ENCODE data around the gene CORO1C.
A peak's percentile ranks its signal among the peaks of the same experiment; 100 is the strongest.
"Not testable (repeated sequence)": the region's sequence is repeated elsewhere in the genome, so short reads cannot be mapped to it uniquely, and the experiment has no call there.

CORO1C gene

DNA sequence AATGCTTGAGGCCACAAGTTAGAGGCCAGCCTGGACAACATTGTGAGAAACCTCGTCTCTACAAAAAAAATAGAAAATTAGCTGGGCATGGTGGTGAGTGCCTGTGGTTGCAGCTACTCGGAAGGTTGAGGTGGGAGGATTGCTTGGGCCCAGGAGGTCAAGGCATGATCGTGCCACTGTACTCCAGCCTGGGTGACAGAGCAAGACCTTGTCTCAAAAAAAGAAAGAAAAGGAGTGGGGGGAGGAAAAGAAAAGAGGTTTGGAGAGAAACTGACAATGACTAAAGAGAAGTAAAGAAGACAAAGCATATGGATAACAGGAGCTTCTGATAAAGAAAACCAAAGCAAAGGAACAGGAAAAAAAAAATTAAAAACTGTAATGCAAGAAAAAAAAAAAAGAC, 60.2 kb downstream of the CORO1C start:
- DNase-seq: no peak

DNA sequence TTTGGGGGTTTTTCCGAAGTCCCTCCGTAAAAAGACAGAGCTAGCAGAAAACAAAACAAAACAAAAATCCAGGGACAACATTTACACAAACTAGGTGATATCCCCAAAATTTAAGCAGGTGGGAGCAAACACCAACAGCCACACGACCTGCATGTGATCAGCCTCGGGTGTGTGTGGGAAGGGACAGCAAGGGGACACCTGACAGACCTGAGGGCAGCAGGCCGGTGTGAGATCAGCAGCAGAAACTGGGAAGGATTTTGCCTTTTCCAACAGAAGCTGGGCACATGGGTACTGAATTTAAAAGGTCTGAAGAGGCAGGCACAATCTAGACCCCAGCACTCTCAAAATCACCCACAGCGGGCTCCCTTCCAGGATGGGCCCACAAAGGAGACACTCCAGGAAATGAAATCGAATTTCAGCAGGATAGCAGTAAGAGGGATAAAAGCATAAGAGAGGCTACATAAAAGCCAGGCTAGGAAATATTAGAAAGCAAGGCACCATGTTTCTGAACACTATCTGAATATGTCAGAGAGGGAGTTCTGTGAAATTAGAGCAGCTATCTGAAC, 61.2 kb downstream of the CORO1C start:
- DNase-seq: no peak

DNA sequence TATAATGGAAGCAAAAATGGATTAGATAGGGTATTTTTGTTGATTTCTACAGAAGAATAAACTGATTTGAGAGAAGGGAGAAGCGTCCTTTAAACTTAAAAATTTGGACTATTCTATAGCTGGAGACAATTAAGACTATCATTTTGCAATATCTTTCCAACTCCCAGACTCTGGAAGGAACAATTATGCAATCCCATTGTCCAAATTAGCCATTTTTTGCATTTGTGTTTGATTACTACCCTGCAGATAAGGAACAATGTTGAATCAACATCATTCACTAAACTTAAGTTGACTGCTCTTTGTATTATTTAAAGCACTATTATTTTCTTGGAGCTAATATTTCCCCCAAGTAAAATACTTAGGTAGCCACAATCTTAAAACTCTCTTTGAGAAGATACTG, 62.8 kb downstream of the CORO1C start:
- no peak for DNase-seq

DNA sequence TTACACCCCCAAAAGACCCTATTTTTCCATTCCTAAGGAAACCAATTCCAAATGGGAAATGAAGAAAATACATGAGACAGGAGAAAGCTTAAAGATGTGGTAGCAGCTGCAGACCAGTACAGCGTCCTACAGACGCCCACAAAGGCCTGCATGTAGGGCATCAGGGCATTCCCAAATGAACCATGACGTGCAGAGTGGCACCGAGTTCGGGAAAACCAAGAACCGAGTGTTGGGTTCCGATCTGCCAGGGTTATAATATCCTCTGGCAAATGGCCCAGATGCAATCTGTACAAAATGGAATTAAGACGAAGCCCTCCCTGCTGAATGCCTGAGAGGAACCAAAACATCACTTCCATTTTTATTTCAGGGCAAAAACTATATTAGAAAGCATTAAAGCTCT, 63.3 kb downstream of the CORO1C start:
- DNase-seq: no peak

DNA sequence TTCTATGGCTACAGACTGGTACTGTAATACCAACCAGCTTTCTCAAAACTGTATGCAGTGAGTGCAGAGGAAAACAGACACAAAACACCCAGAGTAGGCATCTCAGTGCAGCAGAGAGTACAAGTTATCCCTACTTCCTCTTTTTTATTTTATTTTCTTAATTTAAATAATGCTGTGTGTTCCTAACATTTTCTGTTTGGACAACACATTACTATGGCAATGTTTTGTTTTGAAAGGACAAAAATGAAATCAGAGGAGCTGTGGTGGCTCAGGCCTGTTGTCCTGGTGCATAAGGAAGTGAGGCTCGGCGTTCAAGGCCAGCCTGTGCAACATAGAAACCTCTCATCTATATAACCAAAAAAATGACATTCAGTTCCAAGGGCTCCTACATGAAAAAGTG, 64.0 kb downstream of the CORO1C start:
- no peak for DNase-seq

DNA sequence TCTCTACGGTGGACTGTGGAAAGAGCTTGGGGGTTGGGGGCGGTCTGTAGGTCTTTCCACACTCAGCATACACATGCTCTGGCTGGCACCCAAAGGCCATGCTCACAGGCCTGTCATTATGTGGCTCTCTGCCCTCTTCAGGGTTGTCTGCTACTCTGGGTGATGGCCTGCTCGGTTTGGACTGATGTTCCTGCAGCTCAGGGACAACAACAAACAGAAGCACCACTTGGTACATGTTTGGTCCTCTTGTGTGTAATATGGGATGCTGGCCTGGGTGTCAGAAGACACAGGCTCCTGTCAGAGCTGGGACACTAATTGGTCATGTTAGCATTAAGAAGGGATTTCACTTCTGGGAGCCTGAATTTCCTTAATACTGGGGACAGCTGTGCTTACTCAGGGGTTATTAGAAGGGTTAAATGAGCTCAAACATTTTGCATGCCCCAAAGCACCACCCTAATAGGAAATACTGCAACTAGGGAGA, 64.9 kb downstream of the CORO1C start:
- peak; percentile 36 for DNase-seq

DNA sequence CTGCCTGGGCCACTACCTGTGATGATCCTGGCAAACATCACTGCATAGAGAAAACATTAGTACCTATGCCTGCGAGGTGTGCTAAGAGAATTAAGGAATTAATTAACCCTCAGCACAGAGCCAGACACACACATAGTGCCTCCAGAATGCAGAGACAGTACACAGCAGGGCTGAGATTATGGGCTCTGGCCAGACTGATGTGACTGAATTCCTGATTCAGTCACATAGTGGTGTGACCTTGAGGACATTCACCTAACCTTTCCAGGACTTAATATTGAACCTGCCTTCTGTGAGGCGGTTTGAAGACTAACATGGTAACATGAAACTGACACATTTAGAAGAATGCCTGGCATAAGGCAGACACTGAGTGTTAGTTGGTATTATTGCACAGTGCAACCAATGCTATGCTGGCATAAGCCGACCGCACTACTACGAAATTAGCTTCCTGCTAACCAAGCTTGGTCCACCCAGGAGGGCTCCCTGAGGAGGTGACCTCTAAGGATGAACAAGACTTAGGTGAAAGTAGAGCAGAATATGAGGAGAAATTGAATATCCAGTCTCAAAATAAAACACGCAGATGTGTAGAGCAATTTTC, 65.6 kb downstream of the CORO1C start:
- DNase-seq: no peak

DNA sequence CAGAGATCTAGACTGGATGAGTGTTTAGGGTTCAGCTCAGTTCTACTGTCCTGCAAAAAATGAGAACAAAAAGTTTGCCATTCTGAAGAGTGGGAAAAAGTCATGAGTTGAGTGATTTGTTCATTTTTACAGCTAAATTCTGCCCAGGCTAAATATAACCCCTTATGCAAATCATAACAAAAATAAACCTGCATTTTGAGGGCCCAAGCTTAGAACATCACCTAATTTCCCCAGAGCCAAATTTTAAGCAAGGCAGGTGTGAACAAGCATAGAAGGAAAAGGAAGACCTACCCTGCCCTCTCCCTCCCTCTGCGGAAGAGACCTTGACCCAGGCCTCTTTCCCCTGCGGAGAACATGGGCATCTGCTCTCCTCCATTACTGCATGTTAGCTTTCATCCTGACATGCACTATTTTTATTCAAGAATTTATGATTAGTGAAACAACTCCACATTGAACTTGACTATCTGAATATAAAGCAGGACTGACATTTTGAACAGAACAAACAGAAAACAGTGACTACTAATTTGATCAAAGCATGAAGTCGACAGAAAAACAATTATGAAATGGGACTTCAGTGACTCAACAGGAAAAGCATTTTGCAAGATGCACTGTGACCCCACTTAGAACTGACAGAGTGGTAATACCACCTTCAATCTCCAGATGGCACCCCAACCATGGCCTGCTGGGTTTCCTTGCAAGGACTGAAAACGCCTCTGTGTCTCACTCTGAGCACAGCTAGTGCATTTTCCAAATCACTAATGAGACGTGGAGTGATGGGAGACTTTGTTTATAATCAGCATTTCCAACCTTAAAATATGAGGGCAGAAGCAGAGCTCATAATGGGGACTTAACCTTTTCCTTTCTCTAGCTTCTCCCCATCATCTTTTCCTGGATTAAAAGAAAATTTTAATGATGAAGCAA, 66.7 kb downstream of the CORO1C start:
- peak; percentile 83 for DNase-seq

DNA sequence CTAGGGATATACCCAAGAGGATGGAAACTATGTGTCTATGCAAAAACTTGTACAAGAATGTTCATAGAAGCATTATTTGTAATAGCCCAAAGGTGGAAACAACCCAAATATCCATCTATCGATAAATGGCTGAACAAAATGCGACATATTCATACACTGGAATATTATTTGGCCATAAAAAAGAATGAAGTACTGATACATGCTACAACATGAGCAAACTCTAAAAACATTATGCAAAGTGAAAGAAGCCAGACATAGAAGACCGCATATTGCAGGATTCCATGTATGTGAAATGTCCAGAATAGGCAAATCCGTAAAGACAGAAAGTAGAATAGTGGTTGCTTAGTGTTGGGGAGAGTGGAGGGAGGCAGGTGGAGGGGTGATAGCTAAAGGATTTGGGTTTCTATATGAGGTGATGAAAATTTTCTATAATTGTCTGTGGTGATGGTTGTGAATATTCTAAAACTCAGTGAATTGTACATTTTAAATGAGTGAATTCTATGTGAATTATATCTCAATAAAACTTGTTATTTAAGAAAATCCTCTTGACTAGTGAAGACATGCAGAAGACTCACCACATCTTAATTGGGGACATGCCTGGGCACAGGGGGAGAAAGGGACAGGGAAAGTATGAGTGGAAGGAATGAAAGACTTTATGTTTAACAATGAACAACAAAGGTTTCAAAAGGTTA, 67.8 kb downstream of the CORO1C start:
- no peak for DNase-seq

DNA sequence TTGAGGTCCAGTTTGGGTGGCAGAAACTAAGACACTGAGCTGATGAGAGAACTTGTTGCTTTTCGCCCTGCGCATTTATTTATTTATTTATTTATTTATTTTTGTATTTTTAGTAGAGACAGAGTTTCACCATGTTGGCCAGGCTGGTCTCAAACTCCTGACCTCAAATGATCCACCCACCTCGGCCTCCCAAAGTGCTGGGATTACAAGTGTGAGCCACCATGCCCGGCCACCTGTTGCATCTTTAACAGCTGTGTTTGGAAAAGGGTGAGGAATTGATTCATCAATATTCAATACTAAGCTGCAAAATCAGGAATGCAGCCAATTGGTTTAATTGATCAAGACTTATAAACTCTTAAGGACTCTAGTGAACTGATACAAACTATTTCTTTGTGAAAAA, 73.2 kb downstream of the CORO1C start:
- DNase-seq: not testable (repeated sequence)

DNA sequence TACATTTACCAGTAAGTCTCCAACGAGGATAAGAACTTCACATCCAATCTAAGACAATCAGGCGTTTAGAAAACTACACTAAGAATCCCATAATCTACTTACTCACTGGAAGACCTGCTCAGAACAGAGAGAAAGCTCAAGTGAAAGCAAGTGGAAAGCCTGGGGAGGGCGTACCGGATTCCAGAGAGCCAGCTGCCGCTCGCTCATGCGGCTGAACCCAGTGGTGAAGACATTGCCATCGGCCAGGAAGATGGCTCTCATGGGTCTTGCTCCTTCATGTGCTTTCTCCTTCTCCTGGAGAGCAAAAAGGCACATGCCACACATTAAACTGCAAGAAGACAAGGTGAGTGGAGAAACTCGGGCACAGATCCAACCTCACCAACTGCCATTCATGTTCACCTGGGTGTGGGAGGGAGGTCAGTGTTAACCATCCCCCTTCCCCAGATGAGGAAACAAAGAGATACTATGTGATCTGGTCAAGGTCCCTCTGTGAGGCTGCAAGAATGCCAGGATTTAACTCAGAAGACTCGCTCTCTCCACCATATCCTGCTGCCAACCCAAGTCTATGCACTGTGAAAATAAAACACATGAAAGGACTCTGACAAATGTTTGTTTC, 74.1 kb downstream of the CORO1C start:
- no peak for DNase-seq

DNA sequence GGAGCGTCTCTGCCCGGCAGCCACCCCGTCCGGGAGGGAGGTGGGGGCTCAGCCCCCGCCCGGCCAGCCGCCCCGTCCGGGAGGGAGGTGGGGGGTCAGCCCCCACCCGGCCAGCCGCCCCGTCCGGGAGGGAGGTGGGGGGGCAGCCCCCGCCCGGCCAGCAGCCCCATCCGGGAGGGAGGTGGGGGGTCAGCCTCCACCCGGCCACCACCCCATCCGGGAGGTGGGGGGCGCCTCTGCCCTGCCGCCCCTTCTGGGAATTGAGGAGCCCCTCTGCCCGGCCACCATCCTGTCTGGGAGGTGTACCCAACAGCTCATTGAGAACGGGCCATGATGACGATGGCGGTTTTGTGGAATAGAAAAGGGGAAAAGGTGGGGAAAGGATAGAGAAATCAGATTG, 75.1 kb downstream of the CORO1C start:
- DNase-seq: not testable (repeated sequence)

DNA sequence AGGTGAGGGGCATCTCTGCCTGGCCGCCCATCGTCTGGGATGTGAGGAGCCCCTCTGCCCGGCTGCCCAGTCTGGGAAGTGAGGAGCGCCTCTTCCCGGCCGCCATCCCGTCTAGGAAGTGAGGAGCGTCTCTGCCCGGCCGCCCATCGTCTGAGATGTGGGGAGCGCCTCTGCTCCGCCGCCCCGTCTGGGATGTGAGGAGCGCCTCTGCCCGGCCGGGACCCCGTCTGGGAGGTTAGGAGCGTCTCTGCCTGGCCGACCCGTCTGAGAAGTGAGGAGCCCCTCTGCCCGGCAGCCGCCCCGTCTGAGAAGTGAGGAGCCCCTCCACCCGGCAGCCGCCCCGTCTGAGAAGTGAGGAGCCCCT, 75.5 kb downstream of the CORO1C start:
- not testable (repeated sequence) for DNase-seq

DNA sequence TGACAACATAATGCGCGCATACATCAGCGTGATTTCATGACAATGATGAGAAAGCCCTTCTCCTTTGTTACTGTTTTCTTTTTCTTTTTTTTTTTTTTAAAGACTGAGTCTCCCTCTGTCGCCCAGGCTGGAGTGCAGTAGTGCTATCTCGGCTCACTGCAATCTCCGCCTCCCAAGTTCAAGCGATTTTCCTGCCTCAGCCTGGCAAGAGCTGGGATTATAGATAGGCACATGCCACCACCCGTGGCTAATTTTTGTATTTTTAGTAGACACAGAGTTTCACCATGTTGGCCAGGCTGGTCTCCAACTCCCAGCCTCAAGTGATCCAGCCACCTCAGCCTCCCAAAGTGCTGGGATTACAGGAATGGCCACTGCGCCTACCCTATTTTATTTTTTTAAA, 76.7 kb downstream of the CORO1C start:
- DNase-seq: not testable (repeated sequence)

DNA sequence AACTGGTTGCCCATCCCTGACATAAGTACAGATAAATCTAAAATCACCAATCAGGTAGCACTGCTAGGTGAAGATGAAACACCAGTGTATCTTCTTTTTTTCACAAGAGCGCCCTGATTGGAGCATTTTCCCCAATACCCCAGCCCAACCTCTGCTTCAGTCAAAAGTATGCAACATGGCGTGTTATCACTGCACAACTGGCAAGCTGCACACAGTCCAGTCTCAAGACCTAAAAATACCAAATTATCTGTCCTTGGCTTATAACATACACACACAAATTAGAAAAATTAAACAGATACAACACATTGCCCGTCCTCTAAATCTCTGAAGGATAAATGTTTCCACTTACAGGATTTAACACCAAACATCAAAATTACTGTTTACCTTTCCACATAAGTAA, 77.4 kb downstream of the CORO1C start:
- no peak for DNase-seq

DNA sequence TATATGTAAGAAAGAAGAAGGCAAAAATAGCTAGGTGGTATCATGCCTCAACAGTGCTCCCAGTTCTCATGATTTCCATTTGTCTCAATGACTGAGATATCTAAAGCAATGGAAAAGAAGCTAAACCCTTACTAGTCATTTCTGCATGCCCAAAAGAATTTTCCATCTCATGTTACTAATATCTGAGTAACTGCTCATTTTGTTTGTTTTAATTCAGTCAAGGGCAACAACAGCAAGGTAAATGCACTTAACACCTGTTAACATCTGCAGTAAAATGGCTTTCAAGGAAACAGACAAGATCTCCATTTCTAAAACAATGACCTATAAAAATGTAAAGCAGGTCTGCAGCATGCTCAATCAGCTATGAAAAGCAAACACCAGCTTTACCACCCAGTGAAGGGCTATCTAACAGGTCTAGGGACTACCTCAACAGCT, 78.2 kb downstream of the CORO1C start:
- DNase-seq: no peak

DNA sequence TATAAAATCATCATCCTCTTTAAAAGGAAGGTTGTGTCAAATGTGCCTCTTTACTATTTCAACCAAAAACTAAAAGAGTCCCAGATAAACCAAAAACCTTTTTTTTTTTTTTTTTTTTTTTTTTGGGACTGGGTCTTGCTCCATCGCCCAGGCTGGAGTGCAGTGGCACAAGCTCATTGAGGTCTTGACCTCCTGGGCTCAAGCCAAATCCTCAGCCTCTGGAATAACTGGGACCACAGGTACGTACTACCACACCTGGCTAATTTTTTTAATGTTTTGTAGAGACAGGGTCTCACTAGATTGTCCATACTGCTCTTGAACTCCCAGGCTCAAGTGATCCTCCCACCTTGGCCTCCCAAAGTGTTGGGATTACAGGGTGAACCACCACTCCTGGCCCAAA, 81.2 kb downstream of the CORO1C start:
- no peak for DNase-seq

DNA sequence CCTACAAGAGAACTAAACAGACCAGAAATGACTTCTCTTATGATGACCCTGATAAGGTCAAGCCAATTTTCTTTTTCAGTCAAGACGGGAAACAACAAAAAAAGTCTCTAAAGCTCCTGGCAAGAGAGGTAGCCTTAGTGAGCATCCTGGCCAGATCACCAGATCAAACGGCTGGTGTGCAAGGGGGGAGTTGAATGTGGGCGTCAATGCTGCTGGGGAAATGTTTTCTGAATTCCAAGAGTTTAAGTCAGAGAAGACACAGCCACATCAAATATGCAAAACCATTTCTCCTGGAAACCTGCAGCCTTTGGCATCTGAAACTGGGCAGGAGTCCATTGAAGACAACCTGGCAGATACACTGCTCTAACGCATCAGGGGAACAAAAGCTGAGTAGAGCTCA, 81.6 kb downstream of the CORO1C start:
- DNase-seq: no peak

DNA sequence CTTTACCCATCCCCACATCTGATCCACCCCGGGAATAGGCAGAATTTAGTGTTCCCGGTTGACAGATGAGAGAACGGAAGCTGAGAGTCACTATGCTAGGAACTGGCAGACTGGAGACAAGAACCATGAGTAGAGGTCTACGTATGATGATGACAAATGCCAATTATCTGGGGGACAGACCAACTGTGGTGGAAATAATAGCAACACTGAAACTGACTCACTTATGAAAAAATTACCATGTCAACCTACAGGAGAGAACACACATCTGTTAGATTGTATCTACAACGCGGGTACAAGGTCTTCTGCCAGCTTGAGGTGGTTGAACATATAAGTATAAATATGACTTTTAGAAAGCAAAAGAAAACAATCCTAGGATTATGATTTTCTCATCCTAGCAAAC, 82.2 kb downstream of the CORO1C start:
- no peak for DNase-seq

DNA sequence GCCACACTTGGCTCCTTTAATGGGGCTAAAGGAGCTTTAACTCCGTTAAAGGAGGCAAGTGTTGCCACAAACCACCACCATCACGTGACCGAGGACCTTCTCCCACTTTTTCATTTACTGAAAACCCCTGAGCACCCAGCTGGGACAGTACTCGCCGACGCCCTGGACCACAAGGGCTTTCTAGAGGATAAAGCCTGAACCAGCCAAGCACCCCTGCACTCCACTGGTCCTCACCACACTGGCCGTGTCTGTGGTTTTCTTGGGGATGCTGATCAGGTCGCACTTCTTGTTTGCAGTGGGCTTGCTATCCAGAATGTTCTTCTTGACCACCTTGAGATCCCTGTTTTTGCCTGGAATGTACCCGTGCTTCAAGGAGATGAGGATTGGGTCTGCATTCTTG, 82.9 kb downstream of the CORO1C start:
- no peak for DNase-seq

DNA sequence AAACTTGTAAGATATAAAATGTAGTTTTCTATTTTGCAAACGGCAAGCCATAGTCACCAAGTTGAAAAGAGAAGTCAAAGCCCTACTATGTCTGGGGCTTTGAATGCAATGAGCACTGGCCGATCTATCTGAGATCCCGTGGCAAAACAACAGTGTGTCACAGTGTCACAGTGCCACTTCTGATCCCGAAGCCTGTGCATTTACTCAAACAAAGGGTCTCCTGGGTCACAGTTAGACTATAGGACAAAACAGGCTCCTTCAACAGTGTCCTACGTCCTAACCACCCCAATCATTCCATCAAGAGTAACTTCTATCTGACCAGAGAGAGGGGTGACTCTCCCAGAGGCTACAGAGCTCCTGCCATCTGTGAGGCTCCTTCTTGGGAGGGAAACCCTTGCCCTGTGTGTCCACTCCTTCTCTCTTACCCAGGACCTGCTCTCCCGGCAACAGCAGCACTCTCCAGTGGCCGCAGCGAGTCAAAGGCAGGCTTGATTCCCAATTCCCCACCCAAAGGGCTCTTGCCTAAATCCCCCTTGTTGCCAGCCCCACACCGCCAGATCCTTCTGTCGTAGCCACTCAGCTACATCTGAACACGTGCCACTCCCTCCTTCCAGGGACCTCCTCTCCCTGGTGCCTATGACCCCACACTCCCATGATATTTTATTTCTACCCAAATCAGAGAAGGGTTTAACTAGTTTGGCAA, 83.6 kb downstream of the CORO1C start:
- no peak for DNase-seq

All from retina (tissue), 1 donor.